Endodermal cell (in vitro differentiated cells): ENCODE measurements around the gene BIRC5. TPM values are rescaled to one million over a fixed set of nuclear protein-coding genes. Genes with fewer than 3 reads are reported as not detected.
A peak's percentile ranks its signal among the peaks of the same experiment; 100 is the strongest.

Experiments used
- DNase-seq: peaks from one replicate; pipeline ENCODE4 v3.0.0-alpha.2; 2017
- H3K27ac ChIP-seq: 2 replicates; pipeline ENCODE4 v1.5.1; 2013; ENCODE audit warnings: mild to moderate bottlenecking, low read depth, low read length, moderate library complexity
- H3K27me3 ChIP-seq: 2 replicates; pipeline ENCODE4 v1.6.1; 2013; ENCODE audit warnings: mild to moderate bottlenecking, low read length, moderate library complexity; ENCODE audit not compliant: insufficient read depth, control insufficient read depth, poor library complexity, severe bottlenecking
- H3K36me3 ChIP-seq: 2 replicates; pipeline ENCODE4 v1.7.0; 2013; ENCODE audit warnings: mild to moderate bottlenecking, low read length, moderate library complexity; ENCODE audit not compliant: control insufficient read depth, insufficient read depth
- H3K4me1 ChIP-seq: one replicate; pipeline ENCODE4 v1.7.0; 2013; ENCODE audit warnings: low read length; ENCODE audit not compliant: control insufficient read depth, insufficient read depth
- H3K4me3 ChIP-seq: 2 replicates; pipeline ENCODE4 v1.5.1; 2013; ENCODE audit warnings: mild to moderate bottlenecking, low read length, moderate library complexity
- H3K9ac ChIP-seq: 2 replicates; pipeline ENCODE4 v1.6.1; 2013; ENCODE audit warnings: mild to moderate bottlenecking, low read length, moderate library complexity; ENCODE audit not compliant: poor library complexity, severe bottlenecking; ENCODE audit errors: extremely low read depth
- H3K9me3 ChIP-seq: 2 replicates; pipeline ENCODE4 v1.6.1; 2013; ENCODE audit warnings: mild to moderate bottlenecking, low read length, moderate library complexity; ENCODE audit not compliant: control insufficient read depth
- H3K27ac Mint-ChIP-seq: 2 replicates; pipeline ENCODE4 v1.8.0; 2020; ENCODE audit warnings: mixed read lengths
- H3K27me3 Mint-ChIP-seq: 2 replicates; pipeline ENCODE4 v1.8.0; 2021; ENCODE audit warnings: mild to moderate bottlenecking, mixed read lengths; ENCODE audit not compliant: insufficient read depth
- H3K36me3 Mint-ChIP-seq: 2 replicates; pipeline ENCODE4 v1.8.0; 2020; ENCODE audit warnings: low read depth, mixed read lengths
- H3K4me1 Mint-ChIP-seq: 2 replicates; pipeline ENCODE4 v1.8.0; 2020; ENCODE audit warnings: mixed read lengths
- H3K4me3 Mint-ChIP-seq: 2 replicates; pipeline ENCODE4 v1.8.0; 2020; ENCODE audit warnings: mild to moderate bottlenecking, moderate library complexity, mixed read lengths
- H3K9me3 Mint-ChIP-seq: 2 replicates; pipeline ENCODE4 v1.8.0; 2020; ENCODE audit warnings: mild to moderate bottlenecking, mixed read lengths
- WGBS, 2 experiments: methylation state at CpG; one replicate each; pipeline versions ENCODE4 v1.1.5 to v1.1.7; 2013; ENCODE audit warnings: missing lambda C conversion rate in 2 of 2, mixed read lengths in 1 of 2; ENCODE audit not compliant: insufficient coverage in 1 of 2, insufficient read length in 1 of 2; 5-methylcytosine and 5-hydroxymethylcytosine counted together
- total RNA-seq, 2 donors: library from RNA; stranded (reverse); fragmentation: NEBNext Ultra II Directional in 1 of 2; extraction: Animal tissue kit (Norgen Biotek cat#: 25700) in 1 of 2; gene quantifications; 2 replicates in 1 of 2; 3 replicates in 1 of 2; pipeline ENCODE4 v1.2.1, GENCODE V29; 2021
- TF ChIP-seq, protein P1 (sequence below): fragments of 200-600 bp; sonication (generic); conservative IDR thresholded peaks from 2 replicates; pipeline ENCODE4 v1.5.0; 2021; ENCODE audit warnings: antibody characterized with exemption, mild to moderate bottlenecking

The BIRC5 gene
- total RNA-seq, 2 donors from 2014 or later: 59.7 to 89.6 TPM

DNA sequence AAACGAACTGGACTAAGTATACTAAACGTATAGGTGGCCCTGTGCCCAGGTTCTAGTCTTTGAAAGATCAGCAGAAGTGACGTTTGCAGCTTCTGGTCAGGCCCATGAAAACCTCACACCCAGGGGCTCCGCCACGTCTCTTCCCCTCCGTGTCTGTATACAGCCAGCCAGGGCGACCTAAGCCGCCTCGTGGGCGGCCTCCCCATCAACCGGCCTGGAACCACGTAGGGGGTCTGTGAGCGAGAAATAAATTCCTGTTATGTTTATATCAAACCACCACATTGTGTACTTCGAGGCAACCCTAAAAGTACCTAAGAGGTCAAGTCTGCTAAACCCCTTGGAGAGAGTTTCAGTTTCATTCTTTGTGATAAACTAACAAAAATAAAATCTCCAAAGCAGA, 34.0 kb upstream of the BIRC5 start:
- no peak overlapping the region for H3K4me3 Mint-ChIP-seq
- 94 to 98% methylated on average over 10 to 14 of the region's 14 CpGs for WGBS, 2 experiments
- Histone ChIP-seq H3K36me3 (peaks cover 81% of the 10 kb centered on the region), H3K9me3 (no peaks in the 10 kb centered on the region), H3K4me1 (peaks cover 3% of the 10 kb centered on the region), H3K27ac (no peak overlapping the region), H3K4me3 (no peak overlapping the region), H3K9ac (no peak overlapping the region), H3K27me3 (no peaks in the 10 kb centered on the region)
- no peaks in the 10 kb centered on the region for H3K27me3 Mint-ChIP-seq
- peak overlapping the region; percentile 48 for H3K27ac Mint-ChIP-seq
- peaks cover 63% of the 10 kb centered on the region for H3K36me3 Mint-ChIP-seq
- peaks cover 17% of the 10 kb centered on the region for H3K4me1 Mint-ChIP-seq
- DNase-seq: no peak
- TF ChIP-seq, protein P1, sequence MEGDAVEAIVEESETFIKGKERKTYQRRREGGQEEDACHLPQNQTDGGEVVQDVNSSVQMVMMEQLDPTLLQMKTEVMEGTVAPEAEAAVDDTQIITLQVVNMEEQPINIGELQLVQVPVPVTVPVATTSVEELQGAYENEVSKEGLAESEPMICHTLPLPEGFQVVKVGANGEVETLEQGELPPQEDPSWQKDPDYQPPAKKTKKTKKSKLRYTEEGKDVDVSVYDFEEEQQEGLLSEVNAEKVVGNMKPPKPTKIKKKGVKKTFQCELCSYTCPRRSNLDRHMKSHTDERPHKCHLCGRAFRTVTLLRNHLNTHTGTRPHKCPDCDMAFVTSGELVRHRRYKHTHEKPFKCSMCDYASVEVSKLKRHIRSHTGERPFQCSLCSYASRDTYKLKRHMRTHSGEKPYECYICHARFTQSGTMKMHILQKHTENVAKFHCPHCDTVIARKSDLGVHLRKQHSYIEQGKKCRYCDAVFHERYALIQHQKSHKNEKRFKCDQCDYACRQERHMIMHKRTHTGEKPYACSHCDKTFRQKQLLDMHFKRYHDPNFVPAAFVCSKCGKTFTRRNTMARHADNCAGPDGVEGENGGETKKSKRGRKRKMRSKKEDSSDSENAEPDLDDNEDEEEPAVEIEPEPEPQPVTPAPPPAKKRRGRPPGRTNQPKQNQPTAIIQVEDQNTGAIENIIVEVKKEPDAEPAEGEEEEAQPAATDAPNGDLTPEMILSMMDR: no peak
- H3K9me3 Mint-ChIP-seq: no peaks in the 10 kb centered on the region

DNA sequence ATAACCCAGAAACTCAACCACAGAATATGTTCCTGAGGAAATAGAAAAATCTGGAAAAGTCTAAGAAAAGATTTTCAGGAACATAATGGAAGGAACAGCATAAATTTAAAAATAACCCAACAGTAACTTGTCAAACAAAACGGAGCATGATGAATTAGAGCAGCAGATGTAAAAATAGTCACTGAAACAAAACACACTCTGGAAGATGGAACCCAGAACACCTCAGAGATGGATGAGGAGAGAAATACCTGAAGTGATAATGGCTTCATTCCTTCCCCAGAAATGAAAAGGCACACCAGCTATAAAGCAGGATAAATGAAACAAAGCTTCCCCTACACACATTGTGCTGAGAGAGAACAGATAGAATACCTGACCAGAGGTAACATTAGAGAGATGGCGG, 33.5 kb upstream of the BIRC5 start:
- Histone ChIP-seq H3K36me3 (peaks cover 78% of the 10 kb centered on the region), H3K27me3 (no peaks in the 10 kb centered on the region), H3K4me1 (peaks cover 3% of the 10 kb centered on the region), H3K9me3 (no peaks in the 10 kb centered on the region), H3K4me3 (no peak overlapping the region), H3K27ac (no peak overlapping the region), H3K9ac (no peak overlapping the region)
- H3K9me3 Mint-ChIP-seq: no peaks in the 10 kb centered on the region
- no peak overlapping the region for H3K4me3 Mint-ChIP-seq
- TF ChIP-seq, protein P1: no peak
- DNase-seq: no peak
- 96 to 100% methylated on average over 1 to 2 of the region's 2 CpGs for WGBS, 2 experiments
- peaks cover 18% of the 10 kb centered on the region for H3K4me1 Mint-ChIP-seq
- no peaks in the 10 kb centered on the region for H3K27me3 Mint-ChIP-seq
- H3K27ac Mint-ChIP-seq: no peak overlapping the region
- H3K36me3 Mint-ChIP-seq: peaks cover 60% of the 10 kb centered on the region

DNA sequence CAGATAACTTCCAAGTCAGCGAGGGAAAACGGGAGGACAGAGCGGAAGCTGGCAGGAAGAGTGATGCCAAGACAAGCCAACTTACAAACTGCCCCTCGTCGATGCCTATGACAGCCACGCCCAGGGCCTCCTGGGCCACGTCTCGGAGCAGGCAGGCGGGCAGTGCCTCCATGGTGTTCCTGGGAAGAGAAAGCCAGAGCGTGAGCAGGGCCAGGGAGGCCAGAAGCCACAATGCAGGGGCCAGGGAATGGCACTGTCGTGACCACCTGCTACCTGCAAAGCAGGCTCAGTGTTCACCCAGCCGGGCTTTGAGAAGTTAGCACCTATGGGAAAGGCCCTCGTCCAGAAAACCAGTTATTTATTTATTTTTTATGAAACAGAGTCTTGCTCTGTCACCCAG, 31.5 kb upstream of the BIRC5 start:
- H3K27ac ChIP-seq: no peak overlapping the region
- Mint-ChIP-seq H3K4me3 (no peak overlapping the region), H3K27ac (no peak overlapping the region), H3K4me1 (peaks cover 19% of the 10 kb centered on the region), H3K27me3 (no peaks in the 10 kb centered on the region), H3K36me3 (peaks cover 60% of the 10 kb centered on the region), H3K9me3 (no peaks in the 10 kb centered on the region)
- peaks cover 3% of the 10 kb centered on the region for H3K4me1 ChIP-seq
- WGBS, 2 experiments: 93 to 98% methylated on average over 12 to 13 of the region's 13 CpGs
- no peaks in the 10 kb centered on the region for H3K27me3 ChIP-seq
- H3K4me3 ChIP-seq: no peak overlapping the region
- H3K9ac ChIP-seq: no peak overlapping the region
- DNase-seq: peak; percentile 45
- TF ChIP-seq, protein P1: no peak
- peaks cover 69% of the 10 kb centered on the region for H3K36me3 ChIP-seq
- H3K9me3 ChIP-seq: no peaks in the 10 kb centered on the region
